ENCODE measurements around the gene ZNF24.

Gene ZNF24

DNA sequence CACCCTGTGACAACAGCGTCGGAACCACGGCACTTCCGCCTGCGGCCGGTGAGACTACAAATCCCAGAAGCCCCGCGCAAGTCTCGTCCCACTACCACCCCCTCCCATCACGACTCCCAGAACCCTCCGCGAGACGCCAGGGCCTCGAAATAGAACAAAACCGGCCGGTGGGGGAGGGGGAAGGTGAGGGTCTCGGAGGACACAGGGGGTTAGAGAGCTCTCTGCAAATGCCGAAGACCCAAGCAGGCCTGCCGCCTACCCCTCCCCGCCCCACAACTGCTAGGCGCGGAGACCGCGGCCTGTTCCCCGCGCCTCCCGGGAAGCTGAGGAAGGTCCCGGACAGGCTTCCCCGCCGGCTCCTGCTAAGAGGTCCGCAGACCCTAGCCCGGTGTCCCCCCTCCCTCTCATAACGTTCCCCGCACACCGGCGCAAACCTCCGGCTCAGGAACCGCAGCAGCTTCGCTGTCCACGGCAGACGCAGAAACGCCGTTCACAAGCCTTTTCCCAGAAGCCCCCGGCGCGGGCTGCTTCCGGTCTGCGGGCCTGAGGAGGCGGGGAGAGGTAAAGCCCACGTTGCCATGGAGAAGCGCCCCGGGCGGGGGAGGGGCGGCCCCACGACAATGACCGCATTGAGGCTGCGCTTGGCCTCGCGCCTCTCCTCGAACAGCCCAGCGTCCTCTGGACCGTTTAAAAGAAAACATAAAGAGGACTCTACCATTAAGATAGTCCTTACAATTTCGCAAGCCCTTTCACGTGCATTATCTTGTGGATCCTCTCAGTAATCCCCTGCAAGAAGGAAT is at the start of gene ZNF24:
Gene ZNF24, minus strand, starts transcription at position 485 of the 800 bp plus-strand sequence. CDS start 3,770 bp downstream, outside the sequence.
- FAIRE-seq, result peak; percentile 36

DNA sequence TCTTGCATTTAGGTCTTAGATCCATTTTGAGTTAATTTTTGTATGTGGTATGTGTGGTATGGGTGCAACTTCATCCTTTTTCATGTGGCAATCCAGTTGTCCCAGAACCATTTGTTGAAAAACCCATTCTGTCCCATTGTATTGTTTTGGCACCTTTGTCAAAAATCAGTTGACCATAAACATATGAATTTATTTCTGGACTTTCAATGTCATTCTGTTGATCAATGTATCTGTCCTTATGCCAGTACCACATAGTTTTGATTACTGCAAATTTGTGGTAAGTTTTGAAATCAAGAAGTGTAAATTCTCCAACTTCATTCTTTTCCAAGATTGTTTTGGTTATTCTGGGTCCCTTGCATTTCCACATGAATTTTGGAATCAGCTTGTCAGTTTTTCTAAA is 49.5 kb upstream of the ZNF24 start:
- no peak for FAIRE-seq

DNA sequence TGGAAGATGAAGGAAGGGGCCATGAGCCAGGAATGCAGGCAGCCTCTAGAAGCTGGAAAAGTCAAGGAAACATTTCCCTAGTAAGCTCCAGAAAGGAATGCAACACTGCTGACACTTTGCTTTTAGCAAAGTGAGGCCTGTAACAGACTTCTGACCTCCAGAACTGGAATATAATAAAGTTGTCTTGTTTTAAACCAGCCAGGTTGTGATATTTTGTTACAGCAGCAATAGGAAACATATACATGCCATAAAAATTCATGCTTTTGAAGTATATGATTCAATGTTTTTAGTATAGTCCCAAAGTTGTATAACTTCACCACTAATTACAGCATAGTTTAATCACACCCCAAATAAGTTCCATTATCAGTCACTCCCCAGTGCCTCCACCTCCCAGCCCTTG is 48.2 kb upstream of the ZNF24 start:
- FAIRE-seq, result no peak

- no peak for FAIRE-seq
Measured at GRCh38 chr18:35390951-35391700, 46.9 kb upstream of the ZNF24 start.

DNA sequence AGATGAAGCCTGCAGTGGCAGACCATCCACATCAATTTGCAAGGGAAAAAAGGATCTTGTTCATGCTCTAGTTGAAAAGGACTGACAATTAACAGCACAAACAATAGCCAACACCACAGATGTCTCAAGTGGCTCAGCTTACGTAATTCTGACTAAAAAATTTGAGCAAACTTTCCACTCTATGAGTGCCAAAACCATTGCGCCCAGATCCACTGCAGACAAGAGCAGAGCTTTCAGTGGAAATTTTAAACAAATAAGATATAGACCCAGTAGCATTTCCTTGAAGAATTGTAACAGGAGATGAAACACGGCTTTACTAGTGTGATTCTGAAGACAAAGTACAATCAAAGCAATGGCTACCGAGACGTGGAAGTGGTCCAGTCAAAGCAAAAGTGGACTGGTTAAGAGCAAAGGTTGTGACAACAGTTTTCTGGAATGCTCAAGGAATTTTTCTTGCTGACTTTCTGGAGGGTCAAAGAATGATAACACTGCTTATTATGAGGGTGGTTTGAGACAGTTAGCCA is 44.9 kb upstream of the ZNF24 start:
- no peak for FAIRE-seq

DNA sequence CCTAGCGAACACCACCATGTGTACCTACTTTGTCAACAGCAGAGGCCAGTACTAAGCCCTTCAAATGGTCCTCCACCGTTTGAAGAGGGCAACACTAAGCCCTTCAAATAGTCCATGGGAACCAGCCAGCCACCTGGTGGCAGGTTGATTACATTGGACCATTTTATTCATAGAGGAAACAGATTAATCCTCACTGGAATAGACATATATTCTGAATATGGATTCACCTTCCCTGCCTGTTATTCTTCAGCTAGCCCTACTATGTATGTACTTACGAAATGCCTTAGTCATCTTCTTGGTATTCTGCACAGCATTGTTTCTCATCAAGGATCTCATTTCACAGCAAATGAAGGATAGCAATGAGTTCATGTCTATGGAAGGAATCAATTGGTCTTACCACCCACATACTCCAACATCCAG is 42.9 kb upstream of the ZNF24 start:
- no peak for FAIRE-seq

- FAIRE-seq, result peak; percentile 56
Measured at GRCh38 chr18:35386600-35387100, 42.4 kb upstream of the ZNF24 start.

DNA sequence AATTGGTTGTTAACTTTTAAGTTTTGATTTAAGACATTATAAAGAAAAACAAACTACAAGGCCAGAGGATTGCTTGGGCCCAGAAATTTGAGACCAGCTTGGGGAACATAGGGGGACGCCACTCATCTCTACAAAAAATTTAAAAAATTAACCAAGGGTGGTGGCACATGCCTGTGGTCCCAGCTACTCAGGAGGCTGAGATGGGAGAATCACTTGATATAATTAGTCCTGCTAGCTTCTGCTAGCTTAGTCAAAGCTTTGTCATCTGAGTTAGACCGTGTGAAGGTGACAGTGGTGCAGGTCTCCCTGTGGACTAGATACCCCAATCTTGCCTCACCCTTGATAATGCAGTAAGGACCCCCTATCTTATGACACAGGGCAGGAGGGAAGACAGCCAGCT is 38.9 kb upstream of the ZNF24 start:
- FAIRE-seq, result no peak

DNA sequence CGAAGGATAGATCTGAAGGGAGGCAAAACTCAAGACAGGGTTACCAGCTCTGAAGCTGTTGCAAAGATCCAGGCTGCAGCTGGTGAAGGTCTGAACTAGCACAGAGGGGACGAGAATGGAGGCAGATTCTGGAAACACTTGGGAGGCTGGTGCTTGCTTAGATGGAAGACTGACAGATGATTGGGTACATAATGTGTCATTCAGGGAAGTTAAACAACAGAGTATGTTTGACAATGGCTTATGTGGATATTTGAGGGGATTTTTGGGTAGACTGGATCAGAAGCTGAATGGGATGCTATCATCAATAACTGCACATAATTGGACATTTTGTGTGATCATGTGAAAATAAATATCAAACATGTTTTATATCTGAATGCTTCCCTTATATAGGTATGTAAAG is 35.2 kb upstream of the ZNF24 start:
- no peak for FAIRE-seq

- no peak for FAIRE-seq
Measured at GRCh38 chr18:35378574-35378896, 34.3 kb upstream of the ZNF24 start.

DNA sequence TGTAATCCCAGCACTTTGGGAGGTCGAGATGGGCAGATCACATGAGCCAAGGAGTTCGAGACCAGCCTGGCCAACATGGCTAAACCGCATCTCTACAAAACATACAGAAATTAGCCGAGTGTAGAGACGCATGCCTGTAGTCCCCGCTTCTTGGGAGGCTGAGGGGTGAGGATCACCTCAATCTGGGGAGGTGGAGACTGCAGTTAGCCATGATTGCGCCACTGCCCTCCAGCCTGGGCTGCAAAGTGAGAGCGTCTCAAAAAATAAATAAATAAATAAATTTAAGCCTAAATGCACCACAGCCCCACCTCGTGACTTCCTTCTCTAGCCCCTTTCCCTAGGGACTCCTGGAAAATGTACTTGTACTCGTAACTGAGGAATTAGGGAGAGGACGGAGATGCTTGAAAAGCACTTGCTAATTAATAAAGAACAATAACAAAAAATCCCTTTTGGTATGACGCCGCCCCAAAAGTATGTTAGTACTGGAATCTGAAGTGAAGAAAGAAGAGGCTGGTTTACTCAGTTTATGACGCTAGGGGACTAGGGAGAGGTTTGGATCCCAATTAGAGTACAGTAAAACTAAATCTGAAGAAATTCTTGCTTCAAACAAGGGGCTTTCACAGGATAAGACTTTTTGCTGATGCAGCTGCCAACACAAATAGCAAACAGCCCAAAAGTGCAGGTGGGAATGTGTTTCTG is 33.8 kb upstream of the ZNF24 start:
- FAIRE-seq, result no peak

- no peak for FAIRE-seq
Measured at GRCh38 chr18:35376742-35377695, 32.8 kb upstream of the ZNF24 start, which contains the start of gene ZNF396. Gene ZNF396 (minus strand): TSS chr18:35377337. CDS start chr18:35374292, 3,045 bp downstream.

DNA sequence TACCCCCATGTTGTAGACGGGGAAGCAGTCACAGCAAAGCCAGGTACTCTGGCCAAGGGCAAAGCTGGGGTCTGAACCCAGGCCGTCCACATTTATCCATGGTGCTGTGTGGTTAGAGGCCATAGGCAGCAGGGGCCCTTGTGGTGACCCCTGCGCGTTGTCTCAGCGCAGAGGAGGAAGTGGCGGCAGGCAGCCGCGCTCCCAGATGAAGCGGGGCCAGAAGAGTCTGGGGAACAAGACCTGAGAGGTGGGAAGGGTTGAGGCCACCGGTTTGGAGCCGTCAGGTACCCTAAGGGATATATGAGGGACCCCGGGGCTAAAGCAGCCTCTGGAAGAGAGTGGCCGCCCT is 32.1 kb upstream of the ZNF24 start:
- no peak for FAIRE-seq

DNA sequence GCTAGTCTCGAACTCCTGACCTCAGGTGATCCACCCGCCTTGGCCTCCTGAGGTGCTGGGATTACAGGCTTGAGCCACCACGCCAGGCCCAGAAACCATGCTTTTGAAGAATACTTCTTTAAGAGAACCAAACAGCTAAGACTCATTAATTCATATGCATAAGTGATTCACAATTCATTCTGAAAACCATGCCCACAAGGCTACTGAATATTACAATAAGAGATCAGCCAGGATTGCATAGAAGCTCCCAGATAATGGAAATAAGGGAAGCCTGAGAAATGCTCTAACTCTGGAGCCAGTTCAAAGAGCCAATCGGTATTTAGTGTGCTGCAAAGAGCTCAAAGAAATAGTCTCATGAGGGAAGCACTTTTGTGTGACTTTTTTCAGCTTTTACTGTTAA is 30.5 kb upstream of the ZNF24 start:
- no peak for FAIRE-seq

GRCh38 chr18:35371412-35372195 is 27.4 kb upstream of the ZNF24 start:
- no peak for FAIRE-seq

- FAIRE-seq, result no peak
Measured at GRCh38 chr18:35369126-35369525, 24.9 kb upstream of the ZNF24 start.

- FAIRE-seq, result no peak
Measured at GRCh38 chr18:35368595-35368994, 24.4 kb upstream of the ZNF24 start.

DNA sequence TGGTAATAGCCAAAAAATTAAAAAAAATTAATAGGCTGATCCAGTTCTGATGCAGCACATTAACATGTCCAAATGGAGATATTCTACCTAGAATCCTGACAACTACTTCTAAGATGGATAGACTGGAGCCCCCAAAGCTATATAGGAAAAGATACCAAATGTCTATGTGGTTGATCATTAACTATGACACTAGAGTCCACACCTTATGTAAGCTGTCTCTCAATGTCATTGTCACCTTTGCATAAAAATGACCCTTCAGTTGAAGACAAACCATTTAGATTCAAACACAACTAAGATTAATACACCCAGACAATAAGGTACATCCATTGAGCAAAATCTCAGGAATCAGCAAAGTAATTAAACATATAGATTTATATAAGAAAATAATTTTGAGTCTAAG is 18.3 kb upstream of the ZNF24 start:
- no peak for FAIRE-seq

- FAIRE-seq, result no peak
Measured at GRCh38 chr18:35361570-35362321, 17.5 kb upstream of the ZNF24 start.

- FAIRE-seq, result peak; percentile 55
Measured at GRCh38 chr18:35355140-35355618, 11.0 kb upstream of the ZNF24 start.
